ENCODE data around the gene ZBED1. TPM values are rescaled to one million over a fixed set of nuclear protein-coding genes. Genes with fewer than 3 reads are reported as not detected.

Gene ZBED1
- total RNA-seq, 2 experiments from 2014 or later = 36.5 to 36.9 TPM

DNA sequence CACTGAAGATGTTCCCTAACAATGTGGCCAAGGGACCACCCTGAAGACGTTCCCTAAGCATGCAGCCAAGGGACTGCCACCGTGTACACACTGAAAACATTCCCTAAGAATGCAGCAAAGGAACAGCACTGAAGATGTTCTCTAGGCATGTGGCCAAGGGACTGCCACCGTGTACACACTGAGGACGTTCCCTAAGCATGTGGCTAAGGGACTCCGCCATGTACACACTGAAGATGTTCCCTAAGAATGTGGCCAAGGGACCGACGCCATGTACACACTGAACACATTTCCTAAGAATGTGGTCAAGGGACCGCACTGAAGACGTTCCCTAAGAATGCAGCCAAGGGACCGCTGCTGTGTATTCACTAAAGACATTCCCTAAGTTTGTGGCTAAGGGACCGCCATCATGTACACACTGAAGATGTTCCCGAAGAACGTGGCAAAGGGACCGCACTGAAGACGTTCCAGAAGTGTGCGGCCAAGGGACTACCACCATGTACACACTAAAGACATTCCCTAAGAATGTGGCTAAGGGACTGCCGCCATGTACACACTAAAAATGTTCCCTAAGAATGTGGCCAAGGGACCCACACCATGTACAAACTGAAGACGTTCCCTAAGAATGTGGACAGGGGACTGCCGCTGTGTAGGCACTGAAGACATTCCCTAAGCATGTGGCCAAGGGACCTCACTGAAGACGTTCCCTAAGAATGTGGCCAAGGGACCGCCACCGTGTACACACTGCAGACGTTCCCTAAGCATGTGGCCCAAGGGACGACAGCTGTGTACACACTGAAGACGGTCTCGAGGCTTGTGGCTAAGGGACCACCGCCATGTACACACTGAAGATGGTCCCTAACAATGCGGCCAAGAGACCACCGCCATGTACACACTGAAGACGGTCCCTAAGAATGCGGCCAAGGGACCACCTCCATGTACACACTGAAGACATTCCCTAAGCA is 54.8 kb downstream of the ZBED1 start:
- peaks cover 2% of the 10 kb centered on the region for H3K4me1 Mint-ChIP-seq
- H3K4me3 Mint-ChIP-seq = no peak overlapping the region
- no peak for DNase-seq
- H3K36me3 Mint-ChIP-seq (ENCODE audit: low read depth) = peaks cover 7% of the 10 kb centered on the region
- H3K9me3 Mint-ChIP-seq = peaks cover 10% of the 10 kb centered on the region
- ChIA-PET CTCF (no interaction called here), POLR2A (no interaction called here)
- H3K27me3 Mint-ChIP-seq = no peaks in the 10 kb centered on the region
- peak overlapping the region; percentile 2 for H3K27ac Mint-ChIP-seq

- Mint-ChIP-seq H3K4me1 (peaks cover 2% of the 10 kb centered on the region), H3K36me3 (ENCODE audit: low read depth) (peaks cover 22% of the 10 kb centered on the region), H3K9me3 (peaks cover 10% of the 10 kb centered on the region), H3K27me3 (no peaks in the 10 kb centered on the region), H3K4me3 (no peak overlapping the region), H3K27ac (no peak overlapping the region)
- CTCF ChIA-PET = no interaction called here
- POLR2A ChIA-PET = no interaction called here
- DNase-seq = no peak
Measured at GRCh38 chrX:2442694-2443093, 58.1 kb downstream of the ZBED1 start.

DNA sequence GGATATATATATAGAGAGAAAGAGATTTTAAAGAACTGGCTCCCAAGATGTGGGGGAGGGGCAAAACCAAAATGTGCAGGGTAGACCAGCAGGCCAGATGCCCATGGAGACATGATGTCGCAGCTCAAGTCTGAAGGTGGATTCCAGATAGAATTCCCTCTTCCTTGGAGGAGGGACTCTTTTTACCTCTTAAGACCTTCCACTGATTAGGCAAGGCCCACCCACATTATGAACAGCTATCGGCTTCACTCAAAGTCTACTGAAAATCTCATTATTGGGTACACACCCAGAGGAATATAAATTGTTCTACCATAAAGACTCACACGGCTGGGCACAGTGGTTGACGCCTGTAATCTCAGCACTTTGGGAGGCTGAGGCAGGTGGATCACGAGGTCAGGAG is 59.3 kb downstream of the ZBED1 start:
- H3K4me3 Mint-ChIP-seq = no peak overlapping the region
- peaks cover 19% of the 10 kb centered on the region for H3K36me3 Mint-ChIP-seq (ENCODE audit: low read depth)
- DNase-seq = no peak
- POLR2A ChIA-PET = no interaction called here
- H3K9me3 Mint-ChIP-seq = peaks cover under 1% of the 10 kb centered on the region
- H3K27ac Mint-ChIP-seq = no peak overlapping the region
- no peaks in the 10 kb centered on the region for H3K27me3 Mint-ChIP-seq
- CTCF ChIA-PET = no interaction called here
- peaks cover 2% of the 10 kb centered on the region for H3K4me1 Mint-ChIP-seq

- Mint-ChIP-seq H3K9me3 (no peaks in the 10 kb centered on the region), H3K27ac (no peak overlapping the region), H3K36me3 (ENCODE audit: low read depth) (peaks cover 21% of the 10 kb centered on the region), H3K4me1 (peaks cover 2% of the 10 kb centered on the region), H3K27me3 (no peaks in the 10 kb centered on the region), H3K4me3 (no peak overlapping the region)
- ChIA-PET POLR2A (no interaction called here), CTCF (no interaction called here)
- DNase-seq = no peak
Measured at GRCh38 chrX:2439613-2440012, 61.2 kb downstream of the ZBED1 start.

Other genes with a start within 250 kb of the ZBED1 start
- gene DHRSX, start within 50 bp of the ZBED1 start, total RNA-seq = 10 to 100 TPM; 15.5 to 16.1 TPM
- 100 to 1,000 TPM; 261 to 314 TPM for gene CD99, start 190.3 kb upstream of the ZBED1 start, total RNA-seq

Measured in activated CD4-positive, alpha-beta T cell treated with anti-CD3 and anti-CD28 coated beads, Interleukin-2, amount 10 ng/mL, durations not matched to agents 7 days and 5 days (primary cell).